ENCODE measurements around the gene ABTB2.

DNA sequence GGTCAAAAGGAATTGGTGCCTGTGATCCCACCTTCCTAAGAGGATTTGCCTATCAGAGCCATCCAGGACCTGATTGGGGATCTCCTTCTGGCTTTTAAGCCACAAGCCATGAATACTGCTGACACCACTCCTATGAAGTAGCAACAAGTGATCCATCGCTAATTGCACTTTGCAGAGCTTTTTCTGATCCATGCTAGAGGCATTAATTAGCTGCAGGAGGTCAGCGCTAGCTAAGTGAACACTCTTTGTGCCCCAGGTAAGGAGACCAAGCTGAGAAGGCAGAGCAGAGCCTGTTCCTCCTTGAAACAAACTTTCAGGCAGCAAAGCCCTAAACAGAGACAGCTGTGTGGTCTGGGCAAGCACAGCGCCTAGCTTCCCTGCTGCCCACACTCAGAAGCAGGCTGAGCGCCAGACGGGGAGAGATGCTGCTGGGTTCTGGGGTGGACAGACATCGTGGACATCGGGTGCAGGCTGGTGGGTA is 122.2 kb downstream of the ABTB2 start:
- no peak for TF ChIP-seq POLR2A (IDR thresholded peaks at IDR 0.05; ENCODE audit: low read length)
- TF ChIP-seq GATA1 (IDR thresholded peaks at IDR 0.05; ENCODE audit: low read depth, low read length): no peak
